Kidney capillary endothelial cell (primary cell): ENCODE results near the gene NKTR.
"Not testable (repeated sequence)": the region's sequence is repeated elsewhere in the genome, so short reads cannot be mapped to it uniquely, and the experiment has no call there.

Experiments used
- DNase-seq: peaks from one replicate; pipeline ENCODE4 v3.0.0-alpha.2; 2018; ENCODE audit warnings: low spot score

The NKTR gene

GRCh38 chr3:42600111-42600957 is at the start of gene NKTR:
Gene NKTR (plus strand): TSS chr3:42600686. CDS start chr3:42601007, 321 bp downstream.
- peak; percentile 96 for DNase-seq

GRCh38 chr3:42552830-42553229 is 47.7 kb upstream of the NKTR start:
- DNase-seq, result no peak

GRCh38 chr3:42556089-42556632 is 44.3 kb upstream of the NKTR start:
- no peak for DNase-seq

- DNase-seq, result not testable (repeated sequence)
These were observed 43.7 kb upstream of the NKTR start for GRCh38 chr3:42556817-42557216.

- no peak for DNase-seq
These were observed 42.6 kb upstream of the NKTR start for GRCh38 chr3:42557854-42558253.

GRCh38 chr3:42562047-42562907 is 38.2 kb upstream of the NKTR start:
- DNase-seq, result no peak

GRCh38 chr3:42569593-42570142 is 30.8 kb upstream of the NKTR start:
- no peak for DNase-seq

GRCh38 chr3:42572278-42572677 is 28.2 kb upstream of the NKTR start:
- DNase-seq, result peak; percentile 25

GRCh38 chr3:42575137-42575741 is 25.2 kb upstream of the NKTR start:
- no peak for DNase-seq

- DNase-seq, result no peak
These were observed 22.4 kb upstream of the NKTR start for GRCh38 chr3:42578054-42578453.

GRCh38 chr3:42579346-42579745 is 21.1 kb upstream of the NKTR start:
- not testable (repeated sequence) for DNase-seq

GRCh38 chr3:42581400-42581708 is 19.1 kb upstream of the NKTR start:
- DNase-seq, result peak; percentile 10

- peak; percentile 86 for DNase-seq
These were observed 18.6 kb upstream of the NKTR start, which contains the start of gene SEC22C for GRCh38 chr3:42581709-42582473. Gene SEC22C (minus strand): TSS chr3:42581967. CDS start chr3:42569046, 12,921 bp downstream.

- no peak for DNase-seq
These were observed 17.9 kb upstream of the NKTR start for GRCh38 chr3:42582474-42583070.

GRCh38 chr3:42588625-42589024 is 11.9 kb upstream of the NKTR start:
- DNase-seq, result no peak

- DNase-seq, result no peak
These were observed 10.9 kb upstream of the NKTR start for GRCh38 chr3:42589382-42590109.

GRCh38 chr3:42590989-42591756 is 9.3 kb upstream of the NKTR start:
- DNase-seq, result no peak

- peak; percentile 46 for DNase-seq
These were observed 8.7 kb upstream of the NKTR start for GRCh38 chr3:42591811-42592210.

- DNase-seq, result no peak
These were observed 6.9 kb upstream of the NKTR start for GRCh38 chr3:42593635-42594034.
